Adipocyte (in vitro differentiated cells): Measurements from ENCODE around the gene GDF3.
"Not testable (repeated sequence)": the region's sequence is repeated elsewhere in the genome, so short reads cannot be mapped to it uniquely, and the experiment has no call there.

Experiments
- DNase-seq: peaks from one replicate; pipeline ENCODE4 v3.0.0-alpha.2; 2015; ENCODE audit warnings: low read depth
- H3K27me3 ChIP-seq: replicated peaks from 2 replicates; pipeline ENCODE4 v1.7.0; 2013; ENCODE audit warnings: mild to moderate bottlenecking, low read length, moderate library complexity; ENCODE audit not compliant: control insufficient read depth, insufficient read depth
- H3K36me3 ChIP-seq: 2 replicates; pipeline ENCODE4 v1.7.0; 2013; ENCODE audit warnings: low read length, mild to moderate bottlenecking, moderate library complexity; ENCODE audit not compliant: control insufficient read depth, insufficient read depth, severe bottlenecking
- H3K4me1 ChIP-seq: 2 replicates; pipeline ENCODE4 v1.7.0; 2013; ENCODE audit warnings: mild to moderate bottlenecking, low read length, moderate library complexity; ENCODE audit not compliant: control insufficient read depth, insufficient read depth
- H3K4me3 ChIP-seq: 2 replicates; pipeline ENCODE4 v1.7.0; 2013; ENCODE audit warnings: mild to moderate bottlenecking, low read length, moderate library complexity
- H3K9ac ChIP-seq: 2 replicates; pipeline ENCODE4 v1.7.0; 2013; ENCODE audit warnings: mild to moderate bottlenecking, low read length, moderate library complexity
- H3K9me3 ChIP-seq: 2 replicates; pipeline ENCODE4 v1.7.0; 2013; ENCODE audit warnings: mild to moderate bottlenecking, low read length, moderate library complexity; ENCODE audit not compliant: control insufficient read depth

Gene GDF3

DNA sequence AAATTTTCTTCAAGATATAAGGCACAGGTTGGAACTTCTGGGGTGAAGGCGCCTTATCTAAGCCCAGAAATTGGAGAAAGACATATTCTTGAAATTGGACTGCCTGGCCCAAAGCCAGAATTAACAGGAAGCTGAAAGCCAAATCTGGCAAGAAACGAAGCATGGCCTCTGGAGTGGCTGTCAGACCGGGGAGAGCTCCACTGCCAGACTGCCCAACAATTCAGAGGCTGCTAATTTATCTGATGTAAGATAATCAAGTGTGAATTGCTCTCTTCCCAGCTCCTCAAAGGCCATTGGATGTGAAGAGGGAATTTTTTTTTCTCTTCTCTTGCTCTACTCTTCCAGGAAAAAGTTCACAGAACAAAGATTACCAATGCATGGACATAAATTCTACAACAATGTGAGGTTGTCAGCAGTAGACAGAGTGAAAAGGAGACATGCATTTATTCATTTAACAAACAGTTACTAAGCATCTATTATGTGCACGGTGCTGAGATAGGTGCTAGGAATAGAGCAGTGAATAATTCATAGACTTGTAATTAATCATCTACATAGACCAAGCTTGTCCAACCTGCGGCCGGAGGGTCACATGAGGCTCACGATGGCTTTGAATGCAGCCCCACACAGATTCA is at the start of gene GDF3:
Gene GDF3 (minus strand): TSS at position 210 of the 632 bp plus-strand sequence. CDS start 47 bp downstream, at position 163.
- no peaks in the 10 kb centered on the region for H3K36me3 ChIP-seq
- DNase-seq, result peak; percentile 18
- H3K9me3 ChIP-seq, result no peaks in the 10 kb centered on the region
- no peaks in the 10 kb centered on the region for H3K27me3 ChIP-seq
- no peak within 1 kb of the TSS for H3K9ac ChIP-seq
- peak within 1 kb of the TSS; percentile 15 for H3K4me3 ChIP-seq
- peaks cover 7% of the 10 kb centered on the region for H3K4me1 ChIP-seq

DNA sequence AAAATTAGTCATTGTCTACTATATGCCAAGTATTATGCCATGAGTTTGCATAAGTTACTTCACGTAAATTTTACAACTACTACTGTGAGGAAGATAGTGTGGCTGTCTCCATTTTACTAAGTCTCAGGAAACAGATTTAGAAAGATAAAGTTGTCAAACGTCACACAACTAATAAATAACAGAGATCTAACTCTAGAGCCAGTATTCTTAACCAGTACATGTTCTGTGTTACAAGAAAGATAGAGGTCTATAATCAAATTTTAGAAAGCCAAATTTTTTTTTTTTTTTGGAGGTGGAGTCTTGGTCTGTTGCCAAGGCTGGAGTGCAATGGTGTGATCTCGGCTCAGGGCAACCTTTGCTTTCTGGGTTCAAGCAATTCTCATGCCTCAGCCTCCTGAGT is 37.4 kb upstream of the GDF3 start:
- Histone ChIP-seq H3K27me3 (peaks cover 6% of the 10 kb centered on the region), H3K36me3 (no peaks in the 10 kb centered on the region), H3K4me3 (no peak overlapping the region), H3K4me1 (no peaks in the 10 kb centered on the region), H3K9ac (no peak overlapping the region), H3K9me3 (no peaks in the 10 kb centered on the region)
- DNase-seq, result no peak

DNA sequence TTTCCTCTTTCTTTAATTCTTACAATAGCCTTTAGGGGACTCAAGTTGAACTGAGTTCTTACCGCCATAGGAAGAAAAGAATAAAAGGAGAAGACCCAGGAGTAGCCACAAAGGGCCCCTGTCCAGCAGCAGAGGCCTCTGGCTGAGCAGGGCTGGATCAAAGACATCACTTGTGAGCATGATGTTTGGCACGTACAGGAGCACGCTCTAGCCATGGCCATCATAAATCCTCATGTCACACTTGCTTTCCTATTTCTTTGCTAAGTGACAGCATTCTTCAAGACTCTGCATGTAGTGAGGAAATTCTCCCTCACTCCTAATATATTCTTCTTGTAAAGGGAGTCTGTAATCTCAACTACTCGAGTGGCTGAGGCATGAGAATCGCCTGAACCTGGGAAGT is 35.9 kb upstream of the GDF3 start:
- H3K27me3 ChIP-seq, result peaks cover 6% of the 10 kb centered on the region
- no peak overlapping the region for H3K9ac ChIP-seq
- H3K4me1 ChIP-seq, result no peaks in the 10 kb centered on the region
- H3K4me3 ChIP-seq, result no peak overlapping the region
- no peak for DNase-seq
- no peaks in the 10 kb centered on the region for H3K9me3 ChIP-seq
- no peaks in the 10 kb centered on the region for H3K36me3 ChIP-seq

GRCh38 chr12:7730984-7731383 is 35.4 kb upstream of the GDF3 start:
- not testable (repeated sequence) for H3K36me3 ChIP-seq, H3K9ac ChIP-seq, DNase-seq, H3K27me3 ChIP-seq, H3K9me3 ChIP-seq, H3K4me1 ChIP-seq, H3K4me3 ChIP-seq

DNA sequence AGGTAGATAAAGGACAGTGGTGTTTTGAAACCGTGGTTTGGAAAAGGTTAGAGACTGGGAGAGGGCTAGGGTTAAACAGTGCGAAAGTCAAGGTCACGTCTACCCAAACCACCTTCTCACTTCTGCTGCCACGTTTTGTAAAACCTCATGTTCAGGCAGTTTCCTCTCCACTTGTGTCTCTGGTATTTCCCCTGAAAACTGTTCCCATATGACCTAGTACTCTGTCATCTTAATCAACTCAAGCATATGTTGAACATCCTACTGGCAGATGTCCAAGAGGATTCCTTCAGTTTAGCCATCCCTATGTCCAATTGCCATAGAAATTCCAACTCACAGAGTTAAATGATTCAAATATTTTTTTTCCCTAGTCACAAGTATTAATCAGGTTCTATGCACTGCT is 34.2 kb upstream of the GDF3 start:
- Histone ChIP-seq H3K9ac (no peak overlapping the region), H3K36me3 (no peaks in the 10 kb centered on the region), H3K4me3 (no peak overlapping the region), H3K27me3 (peaks cover 12% of the 10 kb centered on the region), H3K9me3 (no peaks in the 10 kb centered on the region), H3K4me1 (no peaks in the 10 kb centered on the region)
- no peak for DNase-seq

DNA sequence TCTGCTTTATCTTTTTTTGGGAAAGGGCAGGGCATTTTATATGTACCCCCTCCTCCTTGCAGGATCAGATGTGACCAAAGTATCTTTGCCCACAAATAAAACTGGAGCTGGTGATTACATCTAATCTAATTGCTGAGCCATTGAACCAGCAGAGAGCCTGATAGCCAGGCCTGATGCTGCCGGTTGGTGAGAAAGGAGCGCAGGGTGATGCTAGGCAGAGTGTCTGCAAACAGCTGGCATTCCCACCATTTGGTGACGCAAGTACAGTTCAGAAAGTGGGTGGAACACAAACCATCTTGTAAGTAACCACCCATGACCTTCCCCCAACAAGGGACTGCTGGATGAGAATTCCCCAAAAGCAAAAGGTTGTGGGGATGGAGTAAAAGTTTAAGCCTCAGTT is 28.4 kb upstream of the GDF3 start:
- peaks cover 5% of the 10 kb centered on the region for H3K27me3 ChIP-seq
- no peak overlapping the region for H3K9ac ChIP-seq
- H3K36me3 ChIP-seq, result no peaks in the 10 kb centered on the region
- DNase-seq, result no peak
- H3K9me3 ChIP-seq, result no peaks in the 10 kb centered on the region
- H3K4me3 ChIP-seq, result no peak overlapping the region
- H3K4me1 ChIP-seq, result no peaks in the 10 kb centered on the region

DNA sequence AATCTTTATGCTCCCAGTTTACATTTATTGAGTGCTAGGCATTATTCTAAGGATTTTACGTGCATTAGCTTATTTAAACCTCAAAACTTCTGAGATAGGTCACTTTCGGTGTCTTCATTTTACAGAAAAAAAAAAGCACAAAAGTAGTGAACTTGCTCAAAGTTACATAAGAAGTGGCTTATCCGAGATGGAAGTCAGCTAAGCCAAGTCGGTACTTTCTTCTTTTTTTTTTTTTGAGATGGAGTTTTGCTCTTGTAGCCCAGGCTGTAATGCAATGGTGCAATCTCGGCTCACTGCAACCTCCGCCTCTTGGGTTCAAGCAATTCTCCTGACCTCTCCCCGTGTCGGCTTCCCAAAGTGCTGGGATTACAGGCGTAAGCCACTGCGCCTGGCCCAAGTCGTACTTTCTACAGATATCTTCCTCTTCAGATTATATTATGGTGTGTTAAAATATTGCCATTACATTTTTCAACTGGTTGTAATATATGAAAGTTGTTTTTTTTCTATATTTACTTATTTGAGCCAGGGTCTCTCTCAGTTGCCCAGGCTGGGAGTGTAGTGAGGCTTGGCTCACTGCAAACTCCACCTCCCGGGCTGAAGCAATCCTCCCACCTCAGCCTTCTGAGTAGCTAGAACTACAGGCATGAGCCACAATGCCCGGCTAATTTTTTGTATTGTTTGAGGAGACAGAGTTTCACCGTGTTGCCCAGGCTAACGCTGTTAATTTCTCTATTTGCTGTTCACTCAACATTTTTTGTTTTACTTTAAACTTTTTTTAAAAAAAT is 24.6 kb upstream of the GDF3 start:
- DNase-seq, result no peak
- Histone ChIP-seq H3K36me3 (no peaks in the 10 kb centered on the region), H3K4me1 (peaks cover 4% of the 10 kb centered on the region), H3K9ac (no peak overlapping the region), H3K9me3 (no peaks in the 10 kb centered on the region), H3K27me3 (peaks cover 5% of the 10 kb centered on the region), H3K4me3 (no peak overlapping the region)

DNA sequence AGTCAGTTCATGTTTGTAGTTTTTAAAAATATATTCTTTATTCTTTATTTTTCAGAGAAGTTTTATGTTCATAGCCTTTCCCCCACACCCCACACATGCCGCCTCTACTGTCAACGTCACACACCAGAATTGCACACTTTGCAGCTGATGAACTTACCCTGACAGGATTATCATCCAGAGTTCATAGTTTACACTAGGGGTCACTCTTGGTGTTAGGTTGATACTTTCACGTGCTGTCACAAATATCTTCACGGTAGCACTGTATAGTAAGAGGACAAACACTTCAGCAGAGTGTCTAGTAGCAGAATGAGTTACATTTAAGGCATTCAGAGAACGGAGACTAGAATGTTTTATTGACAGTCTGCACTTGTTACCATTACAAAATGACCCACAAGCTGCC is 20.8 kb upstream of the GDF3 start:
- no peaks in the 10 kb centered on the region for H3K36me3 ChIP-seq
- peaks cover 9% of the 10 kb centered on the region for H3K27me3 ChIP-seq
- no peak overlapping the region for H3K4me3 ChIP-seq
- no peaks in the 10 kb centered on the region for H3K9me3 ChIP-seq
- DNase-seq, result no peak
- H3K9ac ChIP-seq, result no peak overlapping the region
- H3K4me1 ChIP-seq, result peaks cover 4% of the 10 kb centered on the region

DNA sequence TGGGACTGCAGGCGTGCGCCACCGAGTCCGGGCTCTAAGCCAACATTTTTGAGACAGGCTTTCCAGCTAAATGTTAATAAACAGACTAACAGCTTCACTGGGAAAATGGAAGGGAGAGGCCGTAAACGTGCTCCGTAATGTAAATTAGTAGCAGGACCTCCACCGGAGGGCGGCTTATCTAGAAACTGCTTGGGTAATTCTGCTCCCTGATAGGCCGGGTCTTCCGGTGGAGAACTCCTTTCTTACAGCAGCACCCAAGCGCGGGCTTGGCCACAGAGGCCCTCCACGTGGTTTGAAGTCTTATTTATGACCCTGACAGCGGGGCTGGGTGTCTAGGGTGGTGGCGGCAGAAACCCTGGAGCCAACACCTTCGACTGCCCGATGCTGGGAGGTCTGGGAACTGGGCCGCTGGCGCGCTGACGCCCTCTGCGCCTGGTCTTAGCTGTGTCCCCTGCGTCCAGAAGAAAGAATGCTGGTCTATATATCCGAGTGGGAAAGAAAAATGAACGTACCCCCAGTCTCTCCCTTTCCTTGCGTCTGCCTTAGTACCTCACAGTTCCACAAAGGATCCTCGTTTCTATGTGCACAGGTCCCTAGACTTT is 17.4 kb upstream of the GDF3 start:
- no peak for DNase-seq
- Histone ChIP-seq H3K9ac (no peak overlapping the region), H3K4me1 (no peaks in the 10 kb centered on the region), H3K36me3 (no peaks in the 10 kb centered on the region), H3K27me3 (peaks cover 10% of the 10 kb centered on the region), H3K9me3 (no peaks in the 10 kb centered on the region), H3K4me3 (no peak overlapping the region)

GRCh38 chr12:7711133-7711532 is 15.6 kb upstream of the GDF3 start, which contains the start of gene DPPA3:
Gene DPPA3, plus strand, starts transcription at chr12:7711433. Its CDS starts 138 bp downstream, at chr12:7711571.
- Histone ChIP-seq H3K9me3 (no peaks in the 10 kb centered on the region), H3K36me3 (no peaks in the 10 kb centered on the region), H3K4me1 (no peaks in the 10 kb centered on the region), H3K9ac (no peak within 1 kb of the TSS), H3K27me3 (peaks cover 9% of the 10 kb centered on the region), H3K4me3 (no peak within 1 kb of the TSS)
- no peak for DNase-seq

GRCh38 chr12:7709969-7710675 is 14.5 kb upstream of the GDF3 start:
- Histone ChIP-seq H3K9ac (no peak overlapping the region), H3K4me3 (no peak overlapping the region)

More at GRCh38 chr12:7709969-7710675, 14.5 kb upstream of the GDF3 start:
- Histone ChIP-seq H3K9me3 (no peaks in the 10 kb centered on the region), H3K36me3 (no peaks in the 10 kb centered on the region), H3K4me1 (no peaks in the 10 kb centered on the region), H3K27me3 (peaks cover 9% of the 10 kb centered on the region)
- DNase-seq, result no peak
